WTC11 (cell line): ENCODE results near the gene NELL2.

ENCODE experiments used
- ATF2 ChIP-seq: sonication (generic); formaldehyde crosslinking; IDR thresholded peaks from 2 replicates; pipeline ENCODE4 v1.8.1; 2022; ENCODE audit warnings: low read depth, missing genetic modification reagents, borderline replicate concordance
- JUN ChIP-seq: sonication (generic); formaldehyde crosslinking; IDR thresholded peaks from 2 replicates; pipeline ENCODE4 v1.8.0; 2023; ENCODE audit warnings: mild to moderate bottlenecking, missing genetic modification reagents
- ZSCAN18 ChIP-seq: fragments of 250-450 bp; sonication (Bioruptor Pico); IDR thresholded peaks from 2 replicates; pipeline ENCODE4 v2.1.2; 2022; ENCODE audit warnings: mild to moderate bottlenecking, moderate library complexity

GRCh38 chr12:44817687-44818086 lies 58.4 kb downstream of the NELL2 start:
- TF ChIP-seq JUN (CRISPR knock-in tag) (no peak), ATF2 (CRISPR knock-in tag) (no peak), ZSCAN18 (CRISPR knock-in tag) (no peak)
